Osteocyte (in vitro differentiated cells): ENCODE data around the gene ZNF783. TPM values are rescaled to one million over a fixed set of nuclear protein-coding genes. Genes with fewer than 3 reads are reported as not detected.
"Not testable (repeated sequence)": the region's sequence is repeated elsewhere in the genome, so short reads cannot be mapped to it uniquely, and the experiment has no call there.

Experiments used
- DNase-seq: peaks from one replicate; pipeline ENCODE4 v3.0.0; 2021; ENCODE audit warnings: mixed read lengths; ENCODE audit not compliant: unreplicated experiment; ENCODE audit errors: extremely low spot score
- H3K27ac Mint-ChIP-seq: one replicate; pipeline ENCODE4 v1.8.0; 2021; ENCODE audit warnings: mild to moderate bottlenecking, mixed read lengths; ENCODE audit not compliant: unreplicated experiment
- H3K27me3 Mint-ChIP-seq: one replicate; pipeline ENCODE4 v1.8.0; 2021; ENCODE audit warnings: mixed read lengths; ENCODE audit not compliant: unreplicated experiment
- H3K36me3 Mint-ChIP-seq: one replicate; pipeline ENCODE4 v1.8.0; 2021; ENCODE audit warnings: mixed read lengths; ENCODE audit not compliant: unreplicated experiment
- H3K4me1 Mint-ChIP-seq: one replicate; pipeline ENCODE4 v1.8.0; 2021; ENCODE audit warnings: mixed read lengths; ENCODE audit not compliant: unreplicated experiment
- H3K4me3 Mint-ChIP-seq: one replicate; pipeline ENCODE4 v1.8.0; 2021; ENCODE audit warnings: mild to moderate bottlenecking, moderate library complexity, mixed read lengths; ENCODE audit not compliant: unreplicated experiment
- H3K9me3 Mint-ChIP-seq: one replicate; pipeline ENCODE4 v1.8.0; 2021; ENCODE audit warnings: mixed read lengths; ENCODE audit not compliant: unreplicated experiment
- CTCF ChIP-seq: fragments of 200-600 bp; sonication (generic); IDR thresholded peaks from 2 replicates; pipeline ENCODE4 v1.5.0; 2021; ENCODE audit warnings: antibody characterized with exemption, mild to moderate bottlenecking, moderate library complexity
- total RNA-seq: library from RNA; stranded (reverse); gene quantifications from 2 replicates; pipeline ENCODE4 v1.2.1, GENCODE V29; 2021

Gene ZNF783
- total RNA-seq, 1 donor from 2014 or later = 26.0 TPM

- DNase-seq = no peak
Measured at GRCh38 chr7:149245744-149246143, 16.3 kb upstream of the ZNF783 start.

GRCh38 chr7:149248777-149249176 is 13.2 kb upstream of the ZNF783 start:
- Mint-ChIP-seq H3K27me3 (no peaks in the 10 kb centered on the region), H3K36me3 (peaks cover 26% of the 10 kb centered on the region), H3K4me3 (no peak overlapping the region), H3K9me3 (no peaks in the 10 kb centered on the region), H3K27ac (no peak overlapping the region), H3K4me1 (peaks cover 5% of the 10 kb centered on the region)
- DNase-seq = no peak
- TF ChIP-seq CTCF = no peak

More at GRCh38 chr7:149245744-149246143, 16.3 kb upstream of the ZNF783 start:
- H3K36me3 Mint-ChIP-seq = peaks cover 17% of the 10 kb centered on the region
- H3K27me3 Mint-ChIP-seq = no peaks in the 10 kb centered on the region
- TF ChIP-seq CTCF = no peak
- H3K4me3 Mint-ChIP-seq = no peak overlapping the region
- H3K4me1 Mint-ChIP-seq = peaks cover 17% of the 10 kb centered on the region
- H3K9me3 Mint-ChIP-seq = peaks cover 7% of the 10 kb centered on the region
- H3K27ac Mint-ChIP-seq = no peak overlapping the region

GRCh38 chr7:149250151-149250550 is 11.8 kb upstream of the ZNF783 start:
- H3K9me3 Mint-ChIP-seq, H3K4me1 Mint-ChIP-seq, DNase-seq, H3K27me3 Mint-ChIP-seq, H3K27ac Mint-ChIP-seq, H3K4me3 Mint-ChIP-seq: not testable (repeated sequence)
- peaks cover 24% of the 10 kb centered on the region for H3K36me3 Mint-ChIP-seq

GRCh38 chr7:149251518-149251917 is 10.5 kb upstream of the ZNF783 start:
- not testable (repeated sequence) for H3K27me3 Mint-ChIP-seq, H3K4me1 Mint-ChIP-seq, H3K4me3 Mint-ChIP-seq, H3K9me3 Mint-ChIP-seq, DNase-seq, H3K27ac Mint-ChIP-seq
- H3K36me3 Mint-ChIP-seq = peaks cover 32% of the 10 kb centered on the region

GRCh38 chr7:149252378-149252777 is 9.6 kb upstream of the ZNF783 start:
- H3K36me3 Mint-ChIP-seq = peaks cover 32% of the 10 kb centered on the region
- DNase-seq = no peak
- H3K4me3 Mint-ChIP-seq = no peak overlapping the region
- H3K9me3 Mint-ChIP-seq = no peaks in the 10 kb centered on the region
- no peak for TF ChIP-seq CTCF
- no peaks in the 10 kb centered on the region for H3K4me1 Mint-ChIP-seq
- no peaks in the 10 kb centered on the region for H3K27me3 Mint-ChIP-seq
- H3K27ac Mint-ChIP-seq = no peak overlapping the region

- Mint-ChIP-seq H3K4me1 (no peaks in the 10 kb centered on the region), H3K4me3 (no peak overlapping the region), H3K36me3 (peaks cover 32% of the 10 kb centered on the region), H3K27me3 (no peaks in the 10 kb centered on the region), H3K9me3 (no peaks in the 10 kb centered on the region), H3K27ac (no peak overlapping the region)
- DNase-seq = no peak
- TF ChIP-seq CTCF = no peak
Measured at GRCh38 chr7:149253665-149254064, 8.3 kb upstream of the ZNF783 start.
